ENCODE results near the gene MLLT6. TPM values are rescaled to one million over a fixed set of nuclear protein-coding genes. Genes with fewer than 3 reads are reported as not detected.

The MLLT6 gene
- total and polyA plus RNA-seq, 10 of the 15 experiments (the other 5 are each of a cell fraction or from before 2014, with no cell fraction given) = 4.8 to 105 (median 36.3) TPM

GRCh38 chr17:38717139-38717745, 12.2 kb downstream of the MLLT6 start:
- in situ Hi-C loops (cut with MboI) = no loop called here
- BruUV-seq (replicated peaks) = no TSS peak
- Histone ChIP-seq H3K4me1 (ENCODE audit: control insufficient read depth, insufficient read depth, low read length) (peaks cover 10% of the 10 kb centered on the region), H3K4me2 (ENCODE audit: control insufficient read depth, insufficient read depth) (no peak overlapping the region), H3K79me2 (ENCODE audit: control insufficient read depth, insufficient read depth, low read length) (no peaks in the 10 kb centered on the region), H3K9me3 (replicated peaks; ENCODE audit: control insufficient read depth, insufficient read depth, low read length) (no peaks in the 10 kb centered on the region), H3K36me3 (ENCODE audit: control insufficient read depth in 2 of 2, insufficient read depth in 2 of 2, low read length in 1 of 2) (peaks cover 9 to 14% of the 10 kb centered on the region in 2 experiments), H4K20me1 (ENCODE audit: control insufficient read depth, insufficient read depth) (no peaks in the 10 kb centered on the region), H2AFZ (ENCODE audit: control insufficient read depth, low read depth, low read length) (no peak overlapping the region), H3K4me3 (no peak overlapping the region), H3K9ac (ENCODE audit: control insufficient read depth, insufficient read depth, low read length) (no peak overlapping the region), H3K27ac (ENCODE audit: control insufficient read depth, insufficient read depth) (no peak overlapping the region), H3K27me3 (replicated peaks in 1 of 2; ENCODE audit: control insufficient read depth in 2 of 2, insufficient read depth in 2 of 2, low read length in 1 of 2) (no peaks in the 10 kb centered on the region)
- ChIA-PET RAD21 (ENCODE audit: unreplicated experiment) (no interaction called here), SMC1A (ENCODE audit: uncharacterized antibody, unreplicated experiment) (no interaction called here), POLR2A (no interaction called here), CTCF (interaction anchor here (0.6 to 2.8 kb wide), 3 partner anchors 18 to 159 kb away, joined by 3 to 11 read pairs (median 3); no protein-coding TSS in a partner anchor)
- ATAC-seq = no peak
- no peak for FAIRE-seq
- no peak for DNase-seq (ENCODE audit: low read depth, low spot score)
- TF ChIP-seq POLR2A (IDR thresholded peaks at IDR 0.05; ENCODE audit: low read depth, low read length) (peak; percentile 35; the same call in 1 of the 2 replicates), ATF3 (IDR thresholded peaks at IDR 0.05; ENCODE audit: borderline replicate concordance, extremely low read depth, low read depth, low read length) (no peak), NR2C1 (IDR thresholded peaks at IDR 0.05) (no peak)
- 82% methylated on average over 9 of the region's 12 CpGs for WGBS (ENCODE audit: insufficient coverage, insufficient replicate concordance, low lambda C conversion rate, missing lambda C conversion rate)
- intact Hi-C loops (cut with micrococcal nuclease; ENCODE audit: unreplicated experiment) = no loop called here

GRCh38 chr17:38719289-38719942, 14.3 kb downstream of the MLLT6 start:
- DNase-seq (ENCODE audit: low read depth, low spot score) (no peak), ATAC-seq (no peak), FAIRE-seq (no peak)
- Histone ChIP-seq H3K79me2 (ENCODE audit: control insufficient read depth, insufficient read depth, low read length) (no peaks in the 10 kb centered on the region), H4K20me1 (ENCODE audit: control insufficient read depth, insufficient read depth) (no peaks in the 10 kb centered on the region), H3K4me3 (no peak overlapping the region), H3K9ac (ENCODE audit: control insufficient read depth, insufficient read depth, low read length) (no peak overlapping the region), H2AFZ (ENCODE audit: control insufficient read depth, low read depth, low read length) (no peak overlapping the region), H3K27me3 (replicated peaks in 1 of 2; ENCODE audit: control insufficient read depth in 2 of 2, insufficient read depth in 2 of 2, low read length in 1 of 2) (no peaks in the 10 kb centered on the region), H3K9me3 (replicated peaks; ENCODE audit: control insufficient read depth, insufficient read depth, low read length) (no peaks in the 10 kb centered on the region), H3K4me2 (ENCODE audit: control insufficient read depth, insufficient read depth) (no peak overlapping the region), H3K4me1 (ENCODE audit: control insufficient read depth, insufficient read depth, low read length) (peaks cover 7% of the 10 kb centered on the region), H3K27ac (ENCODE audit: control insufficient read depth, insufficient read depth) (no peak overlapping the region), H3K36me3 (ENCODE audit: control insufficient read depth in 2 of 2, insufficient read depth in 2 of 2, low read length in 1 of 2) (peaks cover 6 to 9% of the 10 kb centered on the region in 2 experiments; a peak in 3 of 4 replicates)
- no TSS peak for BruUV-seq (replicated peaks)
- intact Hi-C loops (cut with micrococcal nuclease; ENCODE audit: unreplicated experiment) (no loop called here), in situ Hi-C loops (cut with MboI) (no loop called here)
- no peak for TF ChIP-seq YBX1 (IDR thresholded peaks at IDR 0.05)
- no peak for TF ChIP-seq JUNB (IDR thresholded peaks at IDR 0.05)
- peak; percentile 52; the same call in 1 of the 2 replicates for TF ChIP-seq POLR2A (IDR thresholded peaks at IDR 0.05; ENCODE audit: low read depth, low read length)
- ChIA-PET SMC1A (ENCODE audit: uncharacterized antibody, unreplicated experiment) (interaction anchor here (0.7 to 1.7 kb wide), 2 partner anchors 8 to 43 kb away, joined by 4 to 5 read pairs; no protein-coding TSS in a partner anchor), RAD21 (ENCODE audit: unreplicated experiment) (no interaction called here), CTCF (interaction anchor here (1.3 kb wide), 1 partner anchor 16 kb away, joined by 5 read pairs; no protein-coding TSS in a partner anchor), POLR2A (interaction anchor here (0.9 to 1.0 kb wide), 2 partner anchors 9 to 18 kb away, joined by 3 to 5 read pairs; no protein-coding TSS in a partner anchor)
- 91% methylated on average over 21 of the region's 29 CpGs for WGBS (ENCODE audit: insufficient coverage, insufficient replicate concordance, low lambda C conversion rate, missing lambda C conversion rate)
